Stimulated activated CD4-positive, alpha-beta T cell treated with anti-CD3 and anti-CD28 coated beads, Interleukin-2, amount 100 ng/mL, for 48 hours (primary cell): ENCODE data around the gene CCDC47.
A peak's percentile ranks its signal among the peaks of the same experiment; 100 is the strongest.
"Not testable (repeated sequence)": the region's sequence is repeated elsewhere in the genome, so short reads cannot be mapped to it uniquely, and the experiment has no call there.

Experiments
- DNase-seq, 2 donors: peaks; one replicate each; pipeline ENCODE4 v3.0.0-alpha.2; 2020

CCDC47 gene

GRCh38 chr17:63773272-63774140, at the start of gene CCDC47:
Gene CCDC47, minus strand, starts transcription at chr17:63773597. Its CDS starts 7,422 bp downstream, at chr17:63766175.
- DNase-seq, result peak; percentile 93 to 96

GRCh38 chr17:63822537-63822936, 49.1 kb upstream of the CCDC47 start:
- DNase-seq, result no peak

- no peak for DNase-seq
These were observed 48.4 kb upstream of the CCDC47 start for GRCh38 chr17:63821804-63822203.

GRCh38 chr17:63820963-63821561, 47.7 kb upstream of the CCDC47 start:
- DNase-seq, result no peak

- DNase-seq, result no peak
These were observed 46.5 kb upstream of the CCDC47 start for GRCh38 chr17:63819585-63820537.

- DNase-seq, result no peak
These were observed 45.7 kb upstream of the CCDC47 start for GRCh38 chr17:63819131-63819530.

- DNase-seq, result no peak
These were observed 44.5 kb upstream of the CCDC47 start for GRCh38 chr17:63817736-63818385.

- no peak for DNase-seq
These were observed 43.3 kb upstream of the CCDC47 start for GRCh38 chr17:63816669-63817068.

GRCh38 chr17:63816123-63816522, 42.7 kb upstream of the CCDC47 start:
- DNase-seq, result no peak

GRCh38 chr17:63809970-63810369, 36.6 kb upstream of the CCDC47 start:
- DNase-seq, result no peak

- no peak for DNase-seq
These were observed 32.2 kb upstream of the CCDC47 start for GRCh38 chr17:63805591-63805990.

- DNase-seq, result no peak
These were observed 30.9 kb upstream of the CCDC47 start for GRCh38 chr17:63804328-63804727.

- no peak for DNase-seq
These were observed 27.4 kb upstream of the CCDC47 start for GRCh38 chr17:63800783-63801182.

- DNase-seq, result no peak
These were observed 25.2 kb upstream of the CCDC47 start for GRCh38 chr17:63798572-63799106.

GRCh38 chr17:63796375-63796774, 23.0 kb upstream of the CCDC47 start:
- not testable (repeated sequence) for DNase-seq

GRCh38 chr17:63792055-63792729, 18.8 kb upstream of the CCDC47 start:
- DNase-seq, result no peak

GRCh38 chr17:63790057-63790456, 16.7 kb upstream of the CCDC47 start:
- DNase-seq, result no peak

- no peak for DNase-seq
These were observed 13.7 kb upstream of the CCDC47 start for GRCh38 chr17:63786971-63787711.

GRCh38 chr17:63786117-63786516, 12.7 kb upstream of the CCDC47 start:
- no peak for DNase-seq

- no peak for DNase-seq
These were observed 12.2 kb upstream of the CCDC47 start for GRCh38 chr17:63785556-63785955.

GRCh38 chr17:63783522-63783921, 10.1 kb upstream of the CCDC47 start:
- no peak for DNase-seq
